Endodermal cell (in vitro differentiated cells): ENCODE results near the gene PHOSPHO2. TPM values are rescaled to one million over a fixed set of nuclear protein-coding genes. Genes with fewer than 3 reads are reported as not detected.
"Not testable (repeated sequence)": the region's sequence is repeated elsewhere in the genome, so short reads cannot be mapped to it uniquely, and the experiment has no call there.

ENCODE experiments used
- DNase-seq: peaks from one replicate; pipeline ENCODE4 v3.0.0-alpha.2; 2017
- H3K27ac ChIP-seq: 2 replicates; pipeline ENCODE4 v1.5.1; 2013; ENCODE audit warnings: mild to moderate bottlenecking, low read depth, low read length, moderate library complexity
- H3K27me3 ChIP-seq: 2 replicates; pipeline ENCODE4 v1.6.1; 2013; ENCODE audit warnings: mild to moderate bottlenecking, low read length, moderate library complexity; ENCODE audit not compliant: insufficient read depth, control insufficient read depth, poor library complexity, severe bottlenecking
- H3K36me3 ChIP-seq: 2 replicates; pipeline ENCODE4 v1.7.0; 2013; ENCODE audit warnings: mild to moderate bottlenecking, low read length, moderate library complexity; ENCODE audit not compliant: control insufficient read depth, insufficient read depth
- H3K4me1 ChIP-seq: one replicate; pipeline ENCODE4 v1.7.0; 2013; ENCODE audit warnings: low read length; ENCODE audit not compliant: control insufficient read depth, insufficient read depth
- H3K4me3 ChIP-seq: 2 replicates; pipeline ENCODE4 v1.5.1; 2013; ENCODE audit warnings: mild to moderate bottlenecking, low read length, moderate library complexity
- H3K9ac ChIP-seq: 2 replicates; pipeline ENCODE4 v1.6.1; 2013; ENCODE audit warnings: mild to moderate bottlenecking, low read length, moderate library complexity; ENCODE audit not compliant: poor library complexity, severe bottlenecking; ENCODE audit errors: extremely low read depth
- H3K9me3 ChIP-seq: 2 replicates; pipeline ENCODE4 v1.6.1; 2013; ENCODE audit warnings: mild to moderate bottlenecking, low read length, moderate library complexity; ENCODE audit not compliant: control insufficient read depth
- H3K27ac Mint-ChIP-seq: 2 replicates; pipeline ENCODE4 v1.8.0; 2020; ENCODE audit warnings: mixed read lengths
- H3K27me3 Mint-ChIP-seq: 2 replicates; pipeline ENCODE4 v1.8.0; 2021; ENCODE audit warnings: mild to moderate bottlenecking, mixed read lengths; ENCODE audit not compliant: insufficient read depth
- H3K36me3 Mint-ChIP-seq: 2 replicates; pipeline ENCODE4 v1.8.0; 2020; ENCODE audit warnings: low read depth, mixed read lengths
- H3K4me1 Mint-ChIP-seq: 2 replicates; pipeline ENCODE4 v1.8.0; 2020; ENCODE audit warnings: mixed read lengths
- H3K4me3 Mint-ChIP-seq: 2 replicates; pipeline ENCODE4 v1.8.0; 2020; ENCODE audit warnings: mild to moderate bottlenecking, moderate library complexity, mixed read lengths
- H3K9me3 Mint-ChIP-seq: 2 replicates; pipeline ENCODE4 v1.8.0; 2020; ENCODE audit warnings: mild to moderate bottlenecking, mixed read lengths
- WGBS, 2 experiments: methylation state at CpG; one replicate each; pipeline versions ENCODE4 v1.1.5 to v1.1.7; 2013; ENCODE audit warnings: missing lambda C conversion rate in 2 of 2, mixed read lengths in 1 of 2; ENCODE audit not compliant: insufficient coverage in 1 of 2, insufficient read length in 1 of 2; 5-methylcytosine and 5-hydroxymethylcytosine counted together
- total RNA-seq, 2 donors: library from RNA; stranded (reverse); fragmentation: NEBNext Ultra II Directional in 1 of 2; extraction: Animal tissue kit (Norgen Biotek cat#: 25700) in 1 of 2; gene quantifications; 2 replicates in 1 of 2; 3 replicates in 1 of 2; pipeline ENCODE4 v1.2.1, GENCODE V29; 2021
- TF ChIP-seq, protein P1 (sequence below): fragments of 200-600 bp; sonication (generic); conservative IDR thresholded peaks from 2 replicates; pipeline ENCODE4 v1.5.0; 2021; ENCODE audit warnings: antibody characterized with exemption, mild to moderate bottlenecking

PHOSPHO2 gene
- total RNA-seq, 2 donors from 2014 or later: 6.3 to 7.3 TPM

- no peaks in the 10 kb centered on the region for H3K9me3 Mint-ChIP-seq
- TF ChIP-seq, protein P1, sequence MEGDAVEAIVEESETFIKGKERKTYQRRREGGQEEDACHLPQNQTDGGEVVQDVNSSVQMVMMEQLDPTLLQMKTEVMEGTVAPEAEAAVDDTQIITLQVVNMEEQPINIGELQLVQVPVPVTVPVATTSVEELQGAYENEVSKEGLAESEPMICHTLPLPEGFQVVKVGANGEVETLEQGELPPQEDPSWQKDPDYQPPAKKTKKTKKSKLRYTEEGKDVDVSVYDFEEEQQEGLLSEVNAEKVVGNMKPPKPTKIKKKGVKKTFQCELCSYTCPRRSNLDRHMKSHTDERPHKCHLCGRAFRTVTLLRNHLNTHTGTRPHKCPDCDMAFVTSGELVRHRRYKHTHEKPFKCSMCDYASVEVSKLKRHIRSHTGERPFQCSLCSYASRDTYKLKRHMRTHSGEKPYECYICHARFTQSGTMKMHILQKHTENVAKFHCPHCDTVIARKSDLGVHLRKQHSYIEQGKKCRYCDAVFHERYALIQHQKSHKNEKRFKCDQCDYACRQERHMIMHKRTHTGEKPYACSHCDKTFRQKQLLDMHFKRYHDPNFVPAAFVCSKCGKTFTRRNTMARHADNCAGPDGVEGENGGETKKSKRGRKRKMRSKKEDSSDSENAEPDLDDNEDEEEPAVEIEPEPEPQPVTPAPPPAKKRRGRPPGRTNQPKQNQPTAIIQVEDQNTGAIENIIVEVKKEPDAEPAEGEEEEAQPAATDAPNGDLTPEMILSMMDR: no peak
- peaks cover 17% of the 10 kb centered on the region for H3K36me3 Mint-ChIP-seq
- peak overlapping the region; percentile 98 for H3K4me3 ChIP-seq
- peak overlapping the region; percentile 72 for H3K27ac ChIP-seq
- H3K36me3 ChIP-seq: peaks cover 26% of the 10 kb centered on the region
- H3K9ac ChIP-seq: peak overlapping the region; percentile 94
- WGBS, 2 experiments: 66 to 96% methylated on average over 3 to 8 of the region's 8 CpGs
- DNase-seq: no peak
- H3K27ac Mint-ChIP-seq: peak overlapping the region; percentile 92
- peaks cover 17% of the 10 kb centered on the region for H3K27me3 Mint-ChIP-seq
- H3K27me3 ChIP-seq: peaks cover 5% of the 10 kb centered on the region
- H3K4me3 Mint-ChIP-seq: peak overlapping the region; percentile 78
- H3K9me3 ChIP-seq: no peaks in the 10 kb centered on the region
- no peaks in the 10 kb centered on the region for H3K4me1 ChIP-seq
- no peaks in the 10 kb centered on the region for H3K4me1 Mint-ChIP-seq
These were observed 608 bp downstream of the PHOSPHO2 start for GRCh38 chr2:169694894-169695260.

GRCh38 chr2:169696381-169696780 lies 2.1 kb downstream of the PHOSPHO2 start:
- Histone ChIP-seq H3K27me3 (peaks cover 5% of the 10 kb centered on the region), H3K9me3 (no peaks in the 10 kb centered on the region), H3K27ac (no peak overlapping the region), H3K36me3 (peaks cover 29% of the 10 kb centered on the region), H3K9ac (no peak overlapping the region), H3K4me1 (no peaks in the 10 kb centered on the region), H3K4me3 (no peak overlapping the region)
- Mint-ChIP-seq H3K27ac (no peak overlapping the region), H3K4me3 (no peak overlapping the region), H3K36me3 (peaks cover 25% of the 10 kb centered on the region), H3K4me1 (no peaks in the 10 kb centered on the region), H3K27me3 (peaks cover 14% of the 10 kb centered on the region), H3K9me3 (no peaks in the 10 kb centered on the region)
- TF ChIP-seq, protein P1: no peak
- no peak for DNase-seq

DNA sequence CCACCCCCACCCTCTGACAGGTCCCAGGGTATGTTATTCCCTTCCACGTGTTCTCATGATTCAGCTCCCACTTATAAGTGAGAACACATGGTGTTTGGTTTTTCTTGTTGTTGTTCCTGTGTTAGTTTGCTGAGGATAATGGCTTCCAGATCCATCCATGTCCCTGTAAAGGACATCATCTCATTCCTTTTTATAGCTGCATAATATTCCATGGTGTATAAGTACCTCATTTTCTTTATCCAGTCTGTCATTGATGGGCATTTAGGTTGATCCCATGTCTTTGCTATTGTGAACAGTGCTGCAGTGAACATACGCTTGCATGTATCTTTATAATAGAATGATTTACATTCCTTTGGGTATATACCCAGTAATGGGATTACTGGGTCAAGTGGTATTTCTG lies 4.9 kb downstream of the PHOSPHO2 start:
- H3K27ac ChIP-seq, H3K27me3 ChIP-seq, H3K9ac ChIP-seq, H3K27ac Mint-ChIP-seq, H3K4me1 ChIP-seq, H3K9me3 Mint-ChIP-seq, H3K4me3 ChIP-seq, H3K4me3 Mint-ChIP-seq, H3K4me1 Mint-ChIP-seq, H3K9me3 ChIP-seq, H3K27me3 Mint-ChIP-seq: not testable (repeated sequence)
- peaks cover 32% of the 10 kb centered on the region for H3K36me3 Mint-ChIP-seq
- peak; percentile 6 for DNase-seq
- 88% methylated on average over 2 of the region's 2 CpGs; no CpG with 5 or more reads in 1 of the 2 experiments for WGBS, 2 experiments
- H3K36me3 ChIP-seq: peaks cover 43% of the 10 kb centered on the region

GRCh38 chr2:169702996-169703395 lies 8.7 kb downstream of the PHOSPHO2 start:
- no peaks in the 10 kb centered on the region for H3K4me1 Mint-ChIP-seq
- H3K27me3 Mint-ChIP-seq: no peaks in the 10 kb centered on the region
- H3K9me3 ChIP-seq: no peaks in the 10 kb centered on the region
- 85 to 100% methylated on average over 1 to 3 of the region's 3 CpGs for WGBS, 2 experiments
- H3K27me3 ChIP-seq: no peaks in the 10 kb centered on the region
- H3K9me3 Mint-ChIP-seq: no peaks in the 10 kb centered on the region
- H3K4me3 ChIP-seq: no peak overlapping the region
- H3K4me3 Mint-ChIP-seq: no peak overlapping the region
- H3K36me3 Mint-ChIP-seq: peaks cover 30% of the 10 kb centered on the region
- H3K9ac ChIP-seq: no peak overlapping the region
- DNase-seq: peak; percentile 9
- TF ChIP-seq, protein P1: no peak
- H3K27ac ChIP-seq: no peak overlapping the region
- H3K4me1 ChIP-seq: no peaks in the 10 kb centered on the region
- H3K27ac Mint-ChIP-seq: no peak overlapping the region
- peaks cover 33% of the 10 kb centered on the region for H3K36me3 ChIP-seq
